Liver (tissue), 9 donors: ENCODE results near the gene ZCCHC18. TPM values are rescaled to one million over a fixed set of nuclear protein-coding genes. Genes with fewer than 3 reads are reported as not detected.

ENCODE experiments used
- DNase-seq: peaks from one replicate; pipeline ENCODE4 v3.0.0-alpha.2; 2017; ENCODE audit warnings: low spot score
- H3K27ac ChIP-seq, 2 donors: one replicate each; pipeline ENCODE4 v1.7.0; 2013; ENCODE audit warnings: inconsistent platforms in 2 of 2, low read length in 2 of 2, control low read depth in 1 of 2, low read depth in 1 of 2, mild to moderate bottlenecking in 1 of 2
- H3K27me3 ChIP-seq, 4 donors: one replicate each; pipeline versions ENCODE4 v1.6.1 to v1.7.0; 2013; ENCODE audit warnings: low read length in 3 of 4, inconsistent platforms in 1 of 4, mild to moderate bottlenecking in 1 of 4, moderate library complexity in 1 of 4; ENCODE audit not compliant: control insufficient read depth in 4 of 4, insufficient read depth in 4 of 4
- H3K36me3 ChIP-seq, 4 donors: one replicate each; pipeline versions ENCODE4 v1.6.1 to v1.7.0; 2013; ENCODE audit warnings: low read length in 3 of 4, mild to moderate bottlenecking in 3 of 4, low read depth in 1 of 4, moderate library complexity in 1 of 4; ENCODE audit not compliant: control insufficient read depth in 4 of 4, insufficient read depth in 3 of 4
- H3K4me1 ChIP-seq, 4 donors: one replicate each; pipeline versions ENCODE4 v1.6.1 to v1.7.0; 2013; ENCODE audit warnings: low read length in 3 of 4, mild to moderate bottlenecking in 3 of 4, moderate library complexity in 1 of 4; ENCODE audit not compliant: control insufficient read depth in 4 of 4, insufficient read depth in 4 of 4
- H3K4me3 ChIP-seq, 3 donors: one replicate each; pipeline versions ENCODE4 v1.6.1 to v1.7.0; 2013; ENCODE audit warnings: low read length in 3 of 3, control low read depth in 1 of 3, low read depth in 1 of 3, mild to moderate bottlenecking in 1 of 3
- H3K9ac ChIP-seq, 2 donors: one replicate each; pipeline ENCODE4 v1.7.0; 2013; ENCODE audit warnings: low read length in 2 of 2, mild to moderate bottlenecking in 2 of 2, moderate library complexity in 2 of 2, control low read depth in 1 of 2, low read depth in 1 of 2
- H3K9me3 ChIP-seq, 4 donors: one replicate each; pipeline versions ENCODE4 v1.6.1 to v1.7.0; 2013; ENCODE audit warnings: low read length in 3 of 4; ENCODE audit not compliant: control insufficient read depth in 4 of 4
- ATF3 ChIP-seq: IDR thresholded peaks from 2 replicates; pipeline ENCODE4 v1.6.1; 2016; ENCODE audit warnings: antibody characterized with exemption
- EGR1 ChIP-seq, 2 donors: IDR thresholded peaks; 2 replicates each; pipeline ENCODE4 v1.6.1; 2016 to 2018; ENCODE audit warnings: antibody characterized with exemption in 2 of 2, low read depth in 2 of 2
- FOXA1 ChIP-seq: IDR thresholded peaks from 2 replicates; pipeline ENCODE4 v1.6.1; 2016; ENCODE audit warnings: antibody characterized with exemption
- FOXA2 ChIP-seq: IDR thresholded peaks from 2 replicates; pipeline ENCODE4 v1.6.1; 2016; ENCODE audit warnings: antibody characterized with exemption
- GABPA ChIP-seq, 2 donors: IDR thresholded peaks in 1 of 2; conservative IDR thresholded peaks in 1 of 2; 2 replicates each; pipeline ENCODE4 v1.6.1; 2016; ENCODE audit warnings: antibody characterized with exemption in 2 of 2, mild to moderate bottlenecking in 1 of 2, moderate library complexity in 1 of 2
- HNF4A ChIP-seq, 2 donors: conservative IDR thresholded peaks; 2 replicates each; pipeline ENCODE4 v1.6.1; 2016; ENCODE audit warnings: antibody characterized with exemption in 2 of 2, mild to moderate bottlenecking in 2 of 2
- HNF4G ChIP-seq: IDR thresholded peaks from 2 replicates; pipeline ENCODE4 v1.6.1; 2016; ENCODE audit warnings: antibody characterized with exemption
- JUND ChIP-seq, 2 donors: IDR thresholded peaks; 2 replicates each; pipeline ENCODE4 v1.6.1; 2016; ENCODE audit warnings: antibody characterized with exemption in 2 of 2
- NR2F2 ChIP-seq: IDR thresholded peaks from 2 replicates; pipeline ENCODE4 v1.6.1; 2016; ENCODE audit warnings: antibody characterized with exemption
- RAD21 ChIP-seq, 2 donors: IDR thresholded peaks; 2 replicates each; pipeline ENCODE4 v1.6.1; 2016; ENCODE audit warnings: antibody characterized with exemption in 2 of 2, mild to moderate bottlenecking in 2 of 2
- REST ChIP-seq: IDR thresholded peaks from 2 replicates; pipeline ENCODE4 v1.6.1; 2016; ENCODE audit warnings: antibody characterized with exemption, mild to moderate bottlenecking
- RXRA ChIP-seq, 2 donors: IDR thresholded peaks; 2 replicates each; pipeline ENCODE4 v1.6.1; 2017 to 2018; ENCODE audit warnings: antibody characterized with exemption in 2 of 2, mild to moderate bottlenecking in 1 of 2
- SP1 ChIP-seq: IDR thresholded peaks from 2 replicates; pipeline ENCODE4 v1.6.1; 2018; ENCODE audit warnings: antibody characterized with exemption, mild to moderate bottlenecking
- TAF1 ChIP-seq: conservative IDR thresholded peaks from 2 replicates; pipeline ENCODE4 v1.6.1; 2016; ENCODE audit warnings: antibody characterized with exemption, mild to moderate bottlenecking
- YY1 ChIP-seq: IDR thresholded peaks from 2 replicates; pipeline ENCODE4 v1.6.1; 2016; ENCODE audit warnings: antibody characterized with exemption, mild to moderate bottlenecking
- ZBTB33 ChIP-seq: IDR thresholded peaks from 2 replicates; pipeline ENCODE4 v1.6.1; 2016; ENCODE audit warnings: antibody characterized with exemption
- WGBS: extraction: QIAGEN DNeasy Blood & Tissue Kit; methylation state at CpG from one replicate; pipeline ENCODE4 v1.1.7; 2013; 5-methylcytosine and 5-hydroxymethylcytosine counted together
- polyA plus RNA-seq, 2 donors: library from polyadenylated mRNA; stranded (reverse) in 1 of 2; unstranded in 1 of 2; fragments of 200-250 nt in 1 of 2; fragments of >200 nt in 1 of 2; fragmentation: Nextera tagmentation in 1 of 2; extraction: Ambion mirVana in 1 of 2; gene quantifications; one replicate each; pipeline versions ENCODE4 v1.2.1 to v1.2.3, GENCODE V29; 2013 to 2015
- total RNA-seq, 2 donors: library from RNA; depleted of rRNA; stranded (reverse); fragments of >200 nt; gene quantifications; one replicate each; pipeline ENCODE4 v1.2.3, GENCODE V29; 2014
- TF ChIP-seq, protein P1 (sequence below): IDR thresholded peaks from 2 replicates; pipeline ENCODE4 v1.6.1; 2016; ENCODE audit warnings: antibody characterized with exemption
- TF ChIP-seq, protein P2 (sequence below): fragments of 150-350 bp; IDR thresholded peaks from 2 replicates; pipeline ENCODE4 v1.5.1; 2017; ENCODE audit warnings: improper control_type of control experiment, low read depth, low read length; ENCODE audit not compliant: missing input control
- donor health status: healthy.
- donor health status: healthy.
- donor health status: healthy.
- donor health status: healthy.
- donor health status: healthy.

Gene ZCCHC18
- total and polyA plus RNA-seq, 4 donors = 0.05 to 0.25 (median 0.09) TPM; not detected in 1

- Histone ChIP-seq H3K9me3 (no peaks in the 10 kb centered on the region), H3K27ac (no peak overlapping the region), H3K4me1 (peaks cover 0 to 4% (median 0%) of the 10 kb centered on the region in 4 donors), H3K4me3 (no peak overlapping the region), H3K9ac (no peak overlapping the region), H3K36me3 (peaks cover 0 to 2% (median 0%) of the 10 kb centered on the region in 4 donors), H3K27me3 (peaks cover 0 to 3% (median 0%) of the 10 kb centered on the region in 4 donors)
- WGBS = 96% methylated on average over 3 of the region's 3 CpGs
- DNase-seq = no peak
- TF ChIP-seq SP1 (no peak), ZBTB33 (no peak), EGR1 (IDR thresholded peaks at IDR 0.05; ENCODE audit: low read depth in 2 of 2) (no peak), YY1 (no peak), NR2F2 (no peak), FOXA2 (no peak), REST (no peak), HNF4A (conservative IDR thresholded peaks at IDR 0.05) (no peak), RAD21 (IDR thresholded peaks at IDR 0.05) (no peak), ATF3 (no peak), HNF4G (no peak), FOXA1 (no peak), GABPA (IDR thresholded peaks at IDR 0.05 in 1 of 2, conservative IDR thresholded peaks at IDR 0.05 in 1 of 2) (no peak), RXRA (IDR thresholded peaks at IDR 0.05) (no peak), TAF1 (no peak), JUND (IDR thresholded peaks at IDR 0.05) (no peak)
- TF ChIP-seq, protein P1, sequence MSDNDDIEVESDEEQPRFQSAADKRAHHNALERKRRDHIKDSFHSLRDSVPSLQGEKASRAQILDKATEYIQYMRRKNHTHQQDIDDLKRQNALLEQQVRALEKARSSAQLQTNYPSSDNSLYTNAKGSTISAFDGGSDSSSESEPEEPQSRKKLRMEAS = no peak
- TF ChIP-seq, protein P2, sequence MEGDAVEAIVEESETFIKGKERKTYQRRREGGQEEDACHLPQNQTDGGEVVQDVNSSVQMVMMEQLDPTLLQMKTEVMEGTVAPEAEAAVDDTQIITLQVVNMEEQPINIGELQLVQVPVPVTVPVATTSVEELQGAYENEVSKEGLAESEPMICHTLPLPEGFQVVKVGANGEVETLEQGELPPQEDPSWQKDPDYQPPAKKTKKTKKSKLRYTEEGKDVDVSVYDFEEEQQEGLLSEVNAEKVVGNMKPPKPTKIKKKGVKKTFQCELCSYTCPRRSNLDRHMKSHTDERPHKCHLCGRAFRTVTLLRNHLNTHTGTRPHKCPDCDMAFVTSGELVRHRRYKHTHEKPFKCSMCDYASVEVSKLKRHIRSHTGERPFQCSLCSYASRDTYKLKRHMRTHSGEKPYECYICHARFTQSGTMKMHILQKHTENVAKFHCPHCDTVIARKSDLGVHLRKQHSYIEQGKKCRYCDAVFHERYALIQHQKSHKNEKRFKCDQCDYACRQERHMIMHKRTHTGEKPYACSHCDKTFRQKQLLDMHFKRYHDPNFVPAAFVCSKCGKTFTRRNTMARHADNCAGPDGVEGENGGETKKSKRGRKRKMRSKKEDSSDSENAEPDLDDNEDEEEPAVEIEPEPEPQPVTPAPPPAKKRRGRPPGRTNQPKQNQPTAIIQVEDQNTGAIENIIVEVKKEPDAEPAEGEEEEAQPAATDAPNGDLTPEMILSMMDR = no peak
Observed at GRCh38 chrX:104137496-104137895, 25.2 kb downstream of the ZCCHC18 start.
